GM03348 (cell line): Measurements from ENCODE around the gene KCNH1.
A peak's percentile ranks its signal among the peaks of the same experiment; 100 is the strongest.

Experiments used
- DNase-seq: peaks from one replicate; pipeline ENCODE4 v3.0.0; 2012; ENCODE audit warnings: low spot score

KCNH1 gene

GRCh38 chr1:210920716-210921694 lies 212.9 kb downstream of the KCNH1 start:
- DNase-seq, result no peak

GRCh38 chr1:210920258-210920657 lies 213.7 kb downstream of the KCNH1 start:
- DNase-seq, result no peak

- DNase-seq, result no peak
Observed at GRCh38 chr1:210918893-210919292, 215.1 kb downstream of the KCNH1 start.

GRCh38 chr1:210917560-210918169 lies 216.3 kb downstream of the KCNH1 start:
- no peak for DNase-seq

- DNase-seq, result no peak
Observed at GRCh38 chr1:210916548-210916947, 217.4 kb downstream of the KCNH1 start.

- no peak for DNase-seq
Observed at GRCh38 chr1:210915890-210916507, 217.9 kb downstream of the KCNH1 start.

- no peak for DNase-seq
Observed at GRCh38 chr1:210912752-210913151, 221.2 kb downstream of the KCNH1 start.

- DNase-seq, result no peak
Observed at GRCh38 chr1:210910020-210910575, 223.8 kb downstream of the KCNH1 start.

GRCh38 chr1:210908791-210909190 lies 225.2 kb downstream of the KCNH1 start:
- DNase-seq, result no peak

- DNase-seq, result no peak
Observed at GRCh38 chr1:210908257-210908656, 225.7 kb downstream of the KCNH1 start.

- DNase-seq, result no peak
Observed at GRCh38 chr1:210907251-210907805, 226.6 kb downstream of the KCNH1 start.

- no peak for DNase-seq
Observed at GRCh38 chr1:210905944-210906453, 227.9 kb downstream of the KCNH1 start.

- no peak for DNase-seq
Observed at GRCh38 chr1:210905365-210905904, 228.5 kb downstream of the KCNH1 start.

GRCh38 chr1:210901981-210902770 lies 231.8 kb downstream of the KCNH1 start:
- DNase-seq, result no peak

- DNase-seq, result no peak
Observed at GRCh38 chr1:210900820-210901219, 233.1 kb downstream of the KCNH1 start.

- DNase-seq, result no peak
Observed at GRCh38 chr1:210900079-210900478, 233.9 kb downstream of the KCNH1 start.

- DNase-seq, result no peak
Observed at GRCh38 chr1:210899676-210900075, 234.3 kb downstream of the KCNH1 start.

GRCh38 chr1:210898473-210898872 lies 235.5 kb downstream of the KCNH1 start:
- DNase-seq, result no peak

- peak; percentile 72 for DNase-seq
Observed at GRCh38 chr1:210883821-210884220, 250.1 kb downstream of the KCNH1 start.

- DNase-seq, result peak; percentile 46
Observed at GRCh38 chr1:210882414-210883221, 251.3 kb downstream of the KCNH1 start.
